Stimulated activated CD4-positive, alpha-beta T cell treated with anti-CD3 and anti-CD28 coated beads, Interleukin-12 subunit alpha, Interleukin-12 subunit beta, amount 100 ng/mL, for 48 hours (primary cell): ENCODE measurements around the gene AJM1.
"Not testable (repeated sequence)": the region's sequence is repeated elsewhere in the genome, so short reads cannot be mapped to it uniquely, and the experiment has no call there.

Experiments
- DNase-seq, 3 donors: peaks; one replicate each; pipeline ENCODE4 v3.0.0-alpha.2; 2020; ENCODE audit warnings: low read depth in 2 of 3, low spot score in 1 of 3

Gene AJM1

GRCh38 chr9:136842380-136842948 is at the start of gene AJM1:
TSS of gene AJM1 (plus strand) at chr9:136842478. CDS start at chr9:136844415, 1,937 bp downstream.
- DNase-seq, result peak; percentile 65 to 78 (median 74)

- DNase-seq, result no peak
These were observed 49.0 kb upstream of the AJM1 start for GRCh38 chr9:136793086-136793946.

- no peak for DNase-seq
These were observed 47.8 kb upstream of the AJM1 start for GRCh38 chr9:136794281-136794999.

- no peak for DNase-seq
These were observed 47.3 kb upstream of the AJM1 start for GRCh38 chr9:136795000-136795348.

- DNase-seq, result no peak
These were observed 46.0 kb upstream of the AJM1 start, which contains the start of gene CCDC183 for GRCh38 chr9:136796238-136796774. TSS of gene CCDC183 (plus strand) at chr9:136796338. CDS start at chr9:136796398, 60 bp downstream.

- not testable (repeated sequence) for DNase-seq
These were observed 45.4 kb upstream of the AJM1 start for GRCh38 chr9:136796775-136797347.

GRCh38 chr9:136798708-136799078 is 43.6 kb upstream of the AJM1 start:
- no peak for DNase-seq

- DNase-seq, result no peak
These were observed 43.0 kb upstream of the AJM1 start for GRCh38 chr9:136799079-136799853.

GRCh38 chr9:136799854-136800657 is 42.2 kb upstream of the AJM1 start:
- peak; percentile 67 to 85 (median 82) for DNase-seq

GRCh38 chr9:136802321-136802720 is 40.0 kb upstream of the AJM1 start:
- DNase-seq, result no peak

GRCh38 chr9:136803009-136803550 is 39.2 kb upstream of the AJM1 start:
- DNase-seq, result not testable (repeated sequence)

- no peak for DNase-seq
These were observed 38.4 kb upstream of the AJM1 start for GRCh38 chr9:136803551-136804508.

- no peak for DNase-seq
These were observed 37.6 kb upstream of the AJM1 start for GRCh38 chr9:136804509-136805206.

GRCh38 chr9:136805207-136805740 is 37.0 kb upstream of the AJM1 start:
- no peak for DNase-seq

GRCh38 chr9:136806067-136806466 is 36.2 kb upstream of the AJM1 start:
- no peak for DNase-seq

- no peak for DNase-seq
These were observed 35.6 kb upstream of the AJM1 start for GRCh38 chr9:136806631-136807201.
